GM18526 (cell line): ENCODE data around the gene NAPA.

Source experiments
- POLR2A ChIP-seq: IDR thresholded peaks from 3 replicates; pipeline ENCODE4 v1.6.1; 2011; ENCODE audit not compliant: insufficient read length; ENCODE audit errors: extremely low read depth

Gene NAPA

GRCh38 chr19:47531640-47532387, 17.0 kb upstream of the NAPA start:
- TF ChIP-seq POLR2A: no peak

GRCh38 chr19:47529018-47529742, 14.3 kb upstream of the NAPA start:
- no peak for TF ChIP-seq POLR2A

- no peak for TF ChIP-seq POLR2A
Measured at GRCh38 chr19:47526798-47527197, 11.9 kb upstream of the NAPA start.

DNA sequence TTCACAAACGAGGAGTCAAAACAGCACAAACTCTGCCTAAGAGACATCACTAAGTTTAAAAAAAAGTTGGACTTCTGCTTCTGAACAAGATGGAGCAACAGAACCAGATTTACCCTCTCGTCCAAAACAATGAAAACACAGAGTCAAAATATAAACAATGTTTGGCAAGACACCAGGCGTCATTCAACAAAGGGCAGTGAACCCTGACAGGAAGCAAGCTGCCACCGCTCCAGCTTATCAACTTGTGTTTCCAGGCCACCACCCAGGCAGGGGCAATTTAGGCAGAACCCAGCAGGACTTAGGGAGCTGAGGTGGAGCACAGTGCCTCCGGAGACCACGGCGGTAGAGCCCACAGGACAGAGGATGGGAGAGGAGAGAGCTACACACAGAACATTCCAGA, 8.6 kb upstream of the NAPA start:
- TF ChIP-seq POLR2A: no peak

DNA sequence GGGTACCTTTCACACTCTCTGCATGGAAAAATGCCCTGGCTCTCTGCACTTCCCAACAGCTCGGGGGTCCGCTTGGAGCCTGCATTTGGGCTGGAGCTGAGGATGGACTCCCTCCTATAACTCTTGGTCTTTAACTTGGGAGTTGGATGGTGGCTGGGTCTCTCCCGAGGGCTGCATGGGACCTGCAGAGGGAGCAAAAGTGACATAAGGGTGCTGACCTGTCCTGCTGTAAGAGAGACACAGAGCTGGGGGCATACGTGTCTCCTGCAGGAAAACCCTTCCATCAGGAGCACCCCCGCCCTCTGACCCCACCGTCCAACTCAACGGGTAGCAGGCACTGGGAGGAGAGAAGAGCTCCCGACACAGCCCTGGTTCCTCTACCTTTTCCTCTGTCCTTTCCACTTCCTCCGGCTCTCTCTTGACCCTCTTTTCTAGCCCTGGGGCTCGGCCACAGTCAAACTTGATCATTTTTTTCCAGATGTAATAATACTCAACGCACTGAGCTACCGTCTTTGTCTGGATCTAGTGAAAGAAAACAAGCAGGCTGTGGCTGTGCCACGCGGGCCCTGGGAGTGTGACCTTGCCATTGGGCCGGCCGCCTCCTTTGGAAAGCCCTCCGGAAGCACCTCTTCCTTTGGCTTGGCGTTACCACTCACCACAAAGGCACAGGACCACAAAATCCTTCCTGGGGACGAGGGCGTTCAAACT, 6.8 kb upstream of the NAPA start:
- no peak for TF ChIP-seq POLR2A

DNA sequence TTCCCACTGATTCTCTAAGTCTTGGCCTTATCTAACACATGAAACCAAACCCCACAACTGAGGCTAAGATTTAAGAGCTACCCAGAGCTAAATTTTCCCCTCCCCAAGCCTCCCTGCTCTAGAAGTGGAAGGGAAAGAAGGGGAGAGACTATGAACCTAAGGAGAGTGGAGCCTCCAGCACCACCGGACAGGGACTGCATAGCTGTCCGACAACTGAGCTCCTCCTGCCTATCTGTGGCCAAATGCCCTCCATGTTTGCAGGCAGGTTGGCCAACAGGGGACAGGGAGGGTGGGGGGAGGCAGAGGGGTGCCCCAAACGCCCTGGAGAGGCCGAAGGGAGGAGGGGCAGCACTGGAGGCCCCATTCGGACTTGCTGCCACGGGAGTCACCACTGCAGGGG, 6.0 kb upstream of the NAPA start:
- no peak for TF ChIP-seq POLR2A

DNA sequence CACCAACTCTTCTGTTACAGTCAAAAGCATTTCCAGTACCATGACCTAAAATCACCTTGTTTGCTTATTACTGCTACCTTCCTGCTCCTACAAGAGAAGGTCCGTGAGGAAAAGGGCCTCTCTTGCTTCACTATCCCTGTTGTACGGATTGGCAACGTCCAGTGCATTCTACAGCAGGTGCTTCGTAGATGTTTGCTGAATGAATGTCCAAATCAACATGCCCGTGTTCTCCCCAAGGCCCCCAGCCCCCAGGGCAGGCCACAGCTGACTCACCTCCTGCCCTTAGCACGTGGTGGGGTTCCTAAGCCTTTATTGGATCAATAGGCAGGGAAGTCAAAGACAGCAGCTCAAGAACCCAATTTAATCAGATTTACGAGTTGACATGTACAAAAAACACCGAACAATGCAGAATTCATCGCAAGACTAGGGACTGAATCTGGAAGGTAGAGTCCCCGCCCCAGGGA, 5.5 kb upstream of the NAPA start:
- TF ChIP-seq POLR2A: no peak

GRCh38 chr19:47518854-47519253, 4.0 kb upstream of the NAPA start:
- no peak for TF ChIP-seq POLR2A

DNA sequence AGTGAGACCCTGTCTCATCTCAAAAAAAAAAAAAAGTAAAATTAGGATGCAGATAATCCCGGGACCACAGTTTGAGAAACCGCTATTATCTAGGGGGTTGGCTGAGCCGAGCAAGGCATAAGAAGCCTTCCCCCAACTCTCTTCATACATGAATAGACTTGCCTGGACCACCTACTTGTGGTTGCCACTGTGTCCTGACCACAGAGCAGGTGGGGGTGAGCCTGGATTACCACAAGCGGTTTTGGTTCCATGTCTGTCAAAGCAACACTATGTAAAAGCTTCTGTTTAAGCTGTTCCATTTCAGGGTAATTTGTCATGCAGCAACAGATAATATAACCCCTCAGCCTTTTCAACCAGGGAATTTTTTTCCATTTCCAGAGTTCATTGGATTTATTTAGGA, 3.3 kb upstream of the NAPA start:
- TF ChIP-seq POLR2A: no peak

DNA sequence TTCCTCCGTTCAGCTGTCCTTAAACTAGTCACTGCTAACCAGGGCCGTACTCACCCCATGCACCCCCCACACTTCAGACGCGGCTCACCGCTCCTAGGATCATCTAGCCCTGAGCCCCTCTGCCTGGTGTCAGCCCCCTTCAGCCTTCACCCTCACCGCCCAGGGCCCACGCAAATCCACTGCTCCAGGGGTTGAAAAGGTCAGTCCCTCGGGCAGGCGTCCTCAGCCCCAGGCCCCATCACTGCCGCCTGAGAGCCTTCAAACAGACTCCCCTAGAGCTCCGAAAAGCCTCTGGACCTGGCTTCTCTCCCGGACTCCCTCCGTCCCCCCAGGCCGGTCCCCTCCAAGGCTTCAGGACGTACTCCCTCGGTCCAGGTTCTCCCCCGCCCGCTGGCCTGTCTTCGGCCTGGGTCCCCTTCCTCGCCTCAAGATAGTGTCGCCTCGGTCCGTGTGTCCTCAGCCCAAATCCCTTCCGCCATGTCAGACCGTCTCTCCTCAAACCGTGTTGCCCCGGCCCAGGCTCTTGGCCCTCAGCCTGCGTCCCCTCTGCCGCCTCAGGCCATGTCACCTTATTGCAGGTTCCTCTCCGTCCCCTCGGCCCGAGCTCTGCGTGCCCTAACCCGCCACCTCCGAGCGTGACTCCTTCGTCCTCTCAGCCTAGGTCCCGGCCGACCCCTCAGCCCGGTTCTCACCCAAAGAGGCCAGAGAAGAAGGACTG, 553 bp downstream of the NAPA start:
- TF ChIP-seq POLR2A: no peak

GRCh38 chr19:47512948-47513319, 1.9 kb downstream of the NAPA start:
- TF ChIP-seq POLR2A: no peak

DNA sequence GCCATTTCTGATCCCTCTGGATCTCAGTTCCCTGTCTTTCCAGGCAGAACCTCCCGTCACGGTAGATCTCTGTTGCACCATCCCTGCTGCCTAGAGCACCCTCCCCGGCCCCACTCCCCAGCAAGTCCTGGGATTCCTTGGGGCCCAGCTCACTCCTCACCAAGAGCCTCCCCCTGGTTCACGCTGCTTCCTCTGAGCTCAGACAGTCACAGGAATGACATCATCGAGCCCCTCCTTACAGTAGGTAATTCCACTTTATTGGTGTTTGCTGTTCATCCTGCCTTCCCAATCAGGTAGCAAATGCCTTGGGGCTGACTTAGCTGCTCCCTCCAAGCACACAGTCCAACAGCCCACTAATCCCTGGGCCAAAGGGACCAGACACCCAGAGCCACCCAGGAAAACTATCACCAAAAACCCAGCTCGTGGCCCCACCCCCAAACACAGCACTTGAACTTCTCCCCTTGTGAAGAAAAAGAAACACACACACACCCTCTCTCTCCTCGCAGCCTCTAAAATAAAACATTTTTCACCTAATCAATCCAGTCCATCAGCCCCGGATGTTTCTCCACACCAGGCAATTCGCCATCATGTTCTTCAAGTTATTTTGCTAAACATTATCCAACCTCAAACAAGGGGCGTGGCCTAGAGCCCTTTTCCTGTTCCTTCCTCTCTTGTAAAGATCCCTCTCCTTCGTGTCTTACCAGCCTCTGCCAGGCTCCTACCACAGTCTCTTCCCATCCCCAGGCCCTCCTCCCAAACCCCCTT, 2.5 kb downstream of the NAPA start:
- no peak for TF ChIP-seq POLR2A

DNA sequence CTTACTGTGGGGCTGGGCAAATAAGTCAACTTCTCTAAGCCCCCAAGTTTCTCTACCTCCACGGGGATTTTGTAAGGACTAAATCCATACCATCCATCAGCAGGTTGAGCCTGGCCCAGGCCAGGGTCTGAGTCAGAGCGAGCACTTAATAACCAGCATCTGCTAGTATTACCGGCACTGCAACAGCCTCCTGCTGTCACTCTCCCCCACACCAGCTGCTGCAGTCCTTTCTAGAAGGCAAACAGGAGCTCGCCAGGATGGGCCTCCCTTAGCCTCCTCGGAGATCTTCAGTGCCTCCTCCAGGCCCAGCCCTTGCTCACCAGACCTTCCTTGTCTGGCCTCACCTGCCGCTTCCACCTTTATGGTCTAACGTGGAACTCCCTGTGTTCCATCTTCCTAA, 3.2 kb downstream of the NAPA start:
- TF ChIP-seq POLR2A: no peak

DNA sequence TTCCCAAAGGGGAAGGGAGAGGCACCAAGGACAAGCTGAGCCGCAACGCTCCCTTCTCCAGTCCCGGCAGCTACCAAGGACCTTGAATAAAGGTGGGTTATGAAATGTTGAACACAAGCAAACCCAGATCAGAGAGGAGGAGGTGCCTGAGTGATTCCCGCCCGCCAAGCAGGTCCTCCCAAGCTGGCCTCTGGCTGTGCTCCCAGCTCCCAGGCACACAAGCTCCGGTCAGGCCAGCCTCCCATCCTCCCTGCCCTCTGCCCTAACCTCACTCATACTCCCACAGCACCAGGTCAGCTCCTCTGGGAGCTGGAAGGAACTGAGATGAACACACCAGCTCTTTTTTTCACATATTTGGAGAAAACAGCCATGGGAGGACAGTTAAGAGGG, 3.7 kb downstream of the NAPA start:
- no peak for TF ChIP-seq POLR2A
